ENCODE measurements around the gene BANK1. TPM values are rescaled to one million over a fixed set of nuclear protein-coding genes. Genes with fewer than 3 reads are reported as not detected.

Gene BANK1
- total and polyA plus RNA-seq, 4 experiments from 2014 or later = 0.11 to 4.6 TPM; not detected in 2

GRCh38 chr4:101954975-101955678 is 164.6 kb downstream of the BANK1 start:
- no peaks in the 10 kb centered on the region for H3K9me3 ChIP-seq (ENCODE audit: control insufficient read depth in 1 of 2, low read length in 2 of 2)
- no peak overlapping the region for H3K27ac ChIP-seq (ENCODE audit: low read depth, low read length)
- no peak overlapping the region for H3K27ac Mint-ChIP-seq

GRCh38 chr4:101956068-101956825 is 165.7 kb downstream of the BANK1 start:
- Mint-ChIP-seq H3K4me1 (no peaks in the 10 kb centered on the region), H3K9me3 (no peaks in the 10 kb centered on the region), H3K4me3 (no peak overlapping the region), H3K27ac (no peak overlapping the region), H3K27me3 (no peaks in the 10 kb centered on the region), H3K36me3 (no peaks in the 10 kb centered on the region)
- no peaks in the 10 kb centered on the region for H3K4me1 ChIP-seq (ENCODE audit: insufficient read depth, low read length)
- no peak overlapping the region for H3K4me3 ChIP-seq (ENCODE audit: low read length in 2 of 2)
- H3K9me3 ChIP-seq (ENCODE audit: control insufficient read depth in 1 of 2, low read length in 2 of 2) = no peaks in the 10 kb centered on the region
- ChIA-PET CTCF (ENCODE audit: partially characterized antibody) (no interaction called here), POLR2A (ENCODE audit: partially characterized antibody) (no interaction called here)
- DNase-seq = no peak
- intact Hi-C loops (cut with micrococcal nuclease) = no loop called here
- H3K27me3 ChIP-seq (ENCODE audit: insufficient read depth, low read length) = no peaks in the 10 kb centered on the region
- H3K27ac ChIP-seq (ENCODE audit: low read depth, low read length) = no peak overlapping the region
- no peaks in the 10 kb centered on the region for H3K36me3 ChIP-seq (ENCODE audit: insufficient read depth, low read length)

More at GRCh38 chr4:101954975-101955678, 164.6 kb downstream of the BANK1 start:
- H3K9me3 Mint-ChIP-seq = no peaks in the 10 kb centered on the region
- no peaks in the 10 kb centered on the region for H3K36me3 Mint-ChIP-seq
- Histone ChIP-seq H3K27me3 (ENCODE audit: insufficient read depth, low read length) (no peaks in the 10 kb centered on the region), H3K4me1 (ENCODE audit: insufficient read depth, low read length) (no peaks in the 10 kb centered on the region), H3K4me3 (ENCODE audit: low read length in 2 of 2) (no peak overlapping the region), H3K36me3 (ENCODE audit: insufficient read depth, low read length) (no peaks in the 10 kb centered on the region)
- intact Hi-C loops (cut with micrococcal nuclease) = no loop called here
- H3K4me3 Mint-ChIP-seq = no peak overlapping the region
- ChIA-PET CTCF (ENCODE audit: partially characterized antibody) (no interaction called here), POLR2A (ENCODE audit: partially characterized antibody) (no interaction called here)
- no peaks in the 10 kb centered on the region for H3K4me1 Mint-ChIP-seq
- no peak for DNase-seq
- peaks cover 0 to 2% of the 10 kb centered on the region in 2 donors for H3K27me3 Mint-ChIP-seq

- Histone ChIP-seq H3K36me3 (ENCODE audit: insufficient read depth, low read length) (no peaks in the 10 kb centered on the region), H3K27me3 (ENCODE audit: insufficient read depth, low read length) (no peaks in the 10 kb centered on the region), H3K4me1 (ENCODE audit: insufficient read depth, low read length) (no peaks in the 10 kb centered on the region), H3K27ac (ENCODE audit: low read depth, low read length) (no peak overlapping the region), H3K4me3 (ENCODE audit: low read length in 2 of 2) (no peak overlapping the region), H3K9me3 (ENCODE audit: control insufficient read depth in 1 of 2, low read length in 2 of 2) (no peaks in the 10 kb centered on the region)
- Mint-ChIP-seq H3K27ac (no peak overlapping the region), H3K4me1 (no peaks in the 10 kb centered on the region), H3K27me3 (no peaks in the 10 kb centered on the region), H3K36me3 (no peaks in the 10 kb centered on the region), H3K4me3 (no peak overlapping the region), H3K9me3 (no peaks in the 10 kb centered on the region)
- intact Hi-C loops (cut with micrococcal nuclease) = no loop called here
- POLR2A ChIA-PET (ENCODE audit: partially characterized antibody) = no interaction called here
- no peak for DNase-seq
- CTCF ChIA-PET (ENCODE audit: partially characterized antibody) = no interaction called here
Measured at GRCh38 chr4:101958547-101958946, 168.0 kb downstream of the BANK1 start.

- no peaks in the 10 kb centered on the region for H3K36me3 ChIP-seq (ENCODE audit: insufficient read depth, low read length)
- no peaks in the 10 kb centered on the region for H3K27me3 ChIP-seq (ENCODE audit: insufficient read depth, low read length)
- CTCF ChIA-PET (ENCODE audit: partially characterized antibody) = no interaction called here
- POLR2A ChIA-PET (ENCODE audit: partially characterized antibody) = no interaction called here
- H3K4me1 ChIP-seq (ENCODE audit: insufficient read depth, low read length) = no peaks in the 10 kb centered on the region
- H3K27ac ChIP-seq (ENCODE audit: low read depth, low read length) = no peak overlapping the region
- no peaks in the 10 kb centered on the region for H3K9me3 ChIP-seq (ENCODE audit: control insufficient read depth in 1 of 2, low read length in 2 of 2)
- intact Hi-C loops (cut with micrococcal nuclease) = no loop called here
- H3K4me1 Mint-ChIP-seq = no peaks in the 10 kb centered on the region
- DNase-seq = no peak
- H3K27ac Mint-ChIP-seq = no peak overlapping the region
- no peaks in the 10 kb centered on the region for H3K36me3 Mint-ChIP-seq
- no peak overlapping the region for H3K4me3 Mint-ChIP-seq
- H3K4me3 ChIP-seq (ENCODE audit: low read length in 2 of 2) = no peak overlapping the region
- H3K9me3 Mint-ChIP-seq = peaks cover 0 to 2% (median 0%) of the 10 kb centered on the region in 8 donors
- no peaks in the 10 kb centered on the region for H3K27me3 Mint-ChIP-seq
Measured at GRCh38 chr4:101960431-101960830, 169.9 kb downstream of the BANK1 start.

GRCh38 chr4:101961144-101961543 is 170.6 kb downstream of the BANK1 start:
- Mint-ChIP-seq H3K4me1 (no peaks in the 10 kb centered on the region), H3K36me3 (no peaks in the 10 kb centered on the region), H3K27ac (no peak overlapping the region), H3K27me3 (no peaks in the 10 kb centered on the region), H3K9me3 (peaks cover 0 to 2% (median 0%) of the 10 kb centered on the region in 8 donors), H3K4me3 (no peak overlapping the region)
- no peak for DNase-seq
- Histone ChIP-seq H3K27ac (ENCODE audit: low read depth, low read length) (no peak overlapping the region), H3K36me3 (ENCODE audit: insufficient read depth, low read length) (no peaks in the 10 kb centered on the region), H3K4me3 (ENCODE audit: low read length in 2 of 2) (no peak overlapping the region), H3K4me1 (ENCODE audit: insufficient read depth, low read length) (no peaks in the 10 kb centered on the region), H3K27me3 (ENCODE audit: insufficient read depth, low read length) (no peaks in the 10 kb centered on the region), H3K9me3 (ENCODE audit: control insufficient read depth in 1 of 2, low read length in 2 of 2) (no peaks in the 10 kb centered on the region)
- ChIA-PET CTCF (ENCODE audit: partially characterized antibody) (no interaction called here), POLR2A (ENCODE audit: partially characterized antibody) (no interaction called here)
- intact Hi-C loops (cut with micrococcal nuclease) = no loop called here

- intact Hi-C loops (cut with micrococcal nuclease) = no loop called here
- no peaks in the 10 kb centered on the region for H3K36me3 ChIP-seq (ENCODE audit: insufficient read depth, low read length)
- no peaks in the 10 kb centered on the region for H3K9me3 ChIP-seq (ENCODE audit: control insufficient read depth in 1 of 2, low read length in 2 of 2)
- no peak overlapping the region for H3K27ac ChIP-seq (ENCODE audit: low read depth, low read length)
- Mint-ChIP-seq H3K4me3 (no peak overlapping the region), H3K9me3 (peaks cover 0 to 2% (median 0%) of the 10 kb centered on the region in 8 donors), H3K27me3 (peaks cover 2 to 3% of the 10 kb centered on the region in 2 donors), H3K4me1 (no peaks in the 10 kb centered on the region), H3K36me3 (no peaks in the 10 kb centered on the region), H3K27ac (no peak overlapping the region)
- H3K4me1 ChIP-seq (ENCODE audit: insufficient read depth, low read length) = no peaks in the 10 kb centered on the region
- ChIA-PET CTCF (ENCODE audit: partially characterized antibody) (no interaction called here), POLR2A (ENCODE audit: partially characterized antibody) (no interaction called here)
- no peaks in the 10 kb centered on the region for H3K27me3 ChIP-seq (ENCODE audit: insufficient read depth, low read length)
- no peak for DNase-seq
- H3K4me3 ChIP-seq (ENCODE audit: low read length in 2 of 2) = no peak overlapping the region
Measured at GRCh38 chr4:101967697-101968346, 177.3 kb downstream of the BANK1 start.

- intact Hi-C loops (cut with micrococcal nuclease) = no loop called here
- H3K9me3 ChIP-seq (ENCODE audit: control insufficient read depth in 1 of 2, low read length in 2 of 2) = no peaks in the 10 kb centered on the region
- Mint-ChIP-seq H3K4me3 (no peak overlapping the region), H3K4me1 (no peaks in the 10 kb centered on the region), H3K27me3 (peaks cover 2 to 3% of the 10 kb centered on the region in 2 donors), H3K36me3 (no peaks in the 10 kb centered on the region), H3K9me3 (peaks cover 0 to 2% (median 0%) of the 10 kb centered on the region in 8 donors), H3K27ac (no peak overlapping the region)
- DNase-seq = no peak
- CTCF ChIA-PET (ENCODE audit: partially characterized antibody) = no interaction called here
- H3K27ac ChIP-seq (ENCODE audit: low read depth, low read length) = no peak overlapping the region
- no peaks in the 10 kb centered on the region for H3K36me3 ChIP-seq (ENCODE audit: insufficient read depth, low read length)
- no peak overlapping the region for H3K4me3 ChIP-seq (ENCODE audit: low read length in 2 of 2)
- H3K27me3 ChIP-seq (ENCODE audit: insufficient read depth, low read length) = no peaks in the 10 kb centered on the region
- POLR2A ChIA-PET (ENCODE audit: partially characterized antibody) = no interaction called here
- no peaks in the 10 kb centered on the region for H3K4me1 ChIP-seq (ENCODE audit: insufficient read depth, low read length)
Measured at GRCh38 chr4:101968364-101968763, 177.8 kb downstream of the BANK1 start.

Data from CD4-positive, alpha-beta memory T cell (primary cell).